Middle frontal gyrus (tissue), 1 donor: ENCODE data around the gene ELOVL3.
"Not testable (repeated sequence)": the region's sequence is repeated elsewhere in the genome, so short reads cannot be mapped to it uniquely, and the experiment has no call there.

Experiments
- DNase-seq: peaks from one replicate; pipeline ENCODE4 v3.0.0-alpha.2; 2015; ENCODE audit warnings: low spot score; ENCODE audit errors: extremely low spot score

ELOVL3 gene

DNA sequence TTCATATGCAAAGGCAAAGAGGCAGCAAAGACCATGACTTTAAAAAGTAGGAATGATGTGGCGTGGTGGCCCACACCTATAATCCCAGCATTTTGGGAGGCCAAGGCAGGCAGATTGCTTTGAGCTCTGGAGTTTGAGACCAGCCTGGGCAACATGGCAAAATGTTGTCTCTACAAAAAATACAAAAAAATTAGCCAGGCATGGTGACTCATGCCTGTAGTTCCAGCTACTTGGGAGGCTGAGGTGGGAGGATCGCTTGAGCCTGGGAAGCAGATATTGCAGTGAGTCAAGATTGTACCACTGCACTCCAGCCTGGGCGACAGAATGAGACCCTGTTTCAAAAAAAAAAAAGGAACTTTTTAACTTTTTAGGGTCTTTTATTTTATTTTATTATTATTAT lies 26.4 kb downstream of the ELOVL3 start:
- not testable (repeated sequence) for DNase-seq

DNA sequence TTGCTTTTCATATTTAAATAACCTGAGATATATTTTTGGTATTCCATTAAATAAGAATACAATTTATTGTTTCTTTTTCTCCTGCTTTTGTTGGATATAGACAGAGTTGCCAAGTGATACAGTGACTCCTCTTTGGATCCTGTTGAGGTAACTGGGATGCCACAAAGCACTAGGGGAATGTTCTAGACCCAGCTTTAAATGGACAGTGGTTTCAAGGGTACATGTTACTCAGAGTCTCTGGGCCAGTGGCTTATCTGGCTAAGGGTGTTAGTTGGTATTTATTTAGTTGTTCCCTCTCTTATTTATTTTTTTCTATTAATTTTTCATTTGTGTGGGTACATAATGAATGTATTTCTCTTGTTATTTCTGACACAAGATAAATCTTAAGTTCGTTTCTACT lies 28.3 kb downstream of the ELOVL3 start:
- DNase-seq, result no peak

DNA sequence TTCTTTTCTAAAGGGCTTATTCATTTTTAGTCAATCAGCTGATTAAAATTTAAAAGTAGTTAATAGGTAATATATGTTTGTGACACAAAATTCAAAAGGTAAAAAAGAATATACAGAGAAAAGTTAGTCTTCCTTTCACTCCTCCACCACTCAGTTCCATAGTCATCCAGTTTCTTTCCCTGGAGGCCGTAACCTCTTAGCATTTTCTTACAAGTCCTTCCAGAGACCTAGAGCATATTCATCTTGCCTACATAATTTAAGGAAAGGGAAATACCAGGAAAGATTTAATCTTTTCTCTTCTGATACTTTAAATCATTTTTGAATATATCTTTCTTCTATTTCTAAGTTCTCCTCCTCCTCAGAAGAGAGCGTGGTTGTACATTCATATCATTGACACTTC lies 29.3 kb downstream of the ELOVL3 start:
- no peak for DNase-seq

DNA sequence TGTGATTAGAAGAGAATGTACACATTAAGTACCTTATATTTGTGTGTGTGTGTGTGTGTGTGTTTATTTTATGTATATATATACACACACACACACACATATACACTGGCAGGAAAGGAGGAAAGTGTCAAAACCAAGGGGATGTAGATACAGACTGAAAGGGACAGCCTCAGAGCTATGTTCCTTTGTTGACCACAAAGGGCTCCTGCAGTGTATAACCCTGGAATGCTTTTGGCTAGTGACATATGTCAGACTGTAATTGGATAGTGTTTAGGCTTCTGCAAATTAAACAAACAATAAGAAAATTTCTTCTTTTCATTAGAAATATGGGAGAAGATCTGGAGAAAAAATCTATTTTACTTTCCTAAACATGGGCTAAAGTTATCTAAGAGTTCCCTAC lies 35.1 kb downstream of the ELOVL3 start:
- no peak for DNase-seq

DNA sequence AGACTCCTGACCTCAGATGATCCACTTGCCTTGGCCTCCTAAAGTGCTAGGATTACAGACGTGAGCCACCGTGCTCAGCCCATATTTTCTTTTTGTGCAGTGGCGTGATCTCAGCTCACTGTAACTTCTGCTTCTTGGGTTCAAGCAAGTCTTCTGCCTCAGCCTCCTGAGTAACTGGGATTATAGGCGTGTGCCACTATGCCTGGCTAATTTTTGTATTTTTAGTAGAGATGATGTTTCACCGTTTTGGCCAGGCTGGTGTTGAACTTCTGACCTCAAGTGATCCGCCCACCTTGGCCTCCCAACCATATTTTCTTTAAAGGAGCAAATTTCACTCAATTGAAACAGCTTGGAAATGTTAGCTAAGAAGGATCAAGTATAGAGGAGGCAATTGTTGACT lies 35.7 kb downstream of the ELOVL3 start:
- DNase-seq, result no peak

DNA sequence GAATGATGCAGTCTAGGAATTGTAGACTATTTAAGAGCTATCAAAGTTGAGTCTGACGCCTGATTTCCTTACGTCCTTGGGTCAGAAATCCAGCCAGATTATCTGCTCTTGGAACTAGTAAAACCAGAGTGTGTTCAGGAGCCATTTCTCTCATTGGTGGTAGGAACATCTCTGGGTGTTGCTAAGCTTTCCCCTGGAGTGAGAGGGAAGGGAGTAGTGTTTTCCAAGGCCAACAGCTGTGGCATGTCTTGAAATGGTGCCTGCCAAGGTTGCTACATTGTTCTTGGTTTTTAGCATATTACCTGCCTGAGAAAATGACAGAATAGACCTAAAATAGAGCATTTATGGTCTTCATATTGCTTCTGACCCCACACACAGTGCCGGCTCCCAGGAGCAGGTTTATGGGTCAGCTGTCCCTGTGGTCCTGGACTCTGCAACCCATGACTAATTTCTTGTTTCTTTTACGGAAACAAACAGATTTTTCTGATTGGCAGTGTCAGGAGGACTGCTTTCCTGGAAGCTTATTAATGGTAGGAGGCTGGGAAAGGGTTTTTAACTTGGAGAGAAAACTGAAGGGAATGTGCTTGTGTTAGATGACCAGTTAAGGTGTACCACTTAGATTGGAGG lies 36.8 kb downstream of the ELOVL3 start:
- no peak for DNase-seq

DNA sequence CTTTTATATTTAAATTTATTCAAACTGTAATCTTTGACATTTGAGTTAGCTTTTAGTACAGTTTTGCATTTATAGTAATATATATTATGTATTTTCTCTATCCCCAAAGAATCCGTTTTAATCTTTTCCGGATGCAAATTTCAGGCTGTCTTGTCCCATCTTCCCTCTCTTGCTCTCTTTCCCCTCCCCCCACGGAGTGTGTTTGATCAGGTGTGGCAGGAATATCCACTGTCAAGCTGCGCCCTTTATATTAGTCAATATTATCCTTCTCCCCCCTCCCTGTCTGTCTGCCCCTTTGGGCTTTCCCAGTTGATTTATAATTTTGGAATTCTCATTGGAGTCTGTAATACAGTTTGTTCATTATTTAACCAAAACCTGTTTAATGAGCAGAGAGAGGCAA lies 38.3 kb downstream of the ELOVL3 start:
- no peak for DNase-seq

DNA sequence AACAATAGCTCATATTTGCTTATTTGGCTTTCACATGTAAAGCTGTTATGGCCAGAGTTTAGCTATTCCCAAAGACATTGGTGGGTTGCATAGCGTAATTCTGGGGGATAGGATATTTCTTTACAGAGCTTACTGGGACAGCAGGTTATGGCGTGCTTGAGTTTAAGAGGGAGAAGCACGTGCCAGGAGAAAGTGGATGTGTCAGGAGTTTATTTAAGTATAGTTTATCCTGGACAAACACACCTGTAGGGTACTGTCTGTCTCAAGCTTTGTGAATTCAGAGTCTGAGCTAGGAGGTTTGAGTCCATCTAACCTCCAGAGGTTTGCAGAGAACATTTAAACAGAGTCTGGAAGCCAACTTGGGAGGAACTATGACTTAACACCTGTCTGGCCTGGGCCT lies 40.6 kb downstream of the ELOVL3 start:
- DNase-seq, result no peak

DNA sequence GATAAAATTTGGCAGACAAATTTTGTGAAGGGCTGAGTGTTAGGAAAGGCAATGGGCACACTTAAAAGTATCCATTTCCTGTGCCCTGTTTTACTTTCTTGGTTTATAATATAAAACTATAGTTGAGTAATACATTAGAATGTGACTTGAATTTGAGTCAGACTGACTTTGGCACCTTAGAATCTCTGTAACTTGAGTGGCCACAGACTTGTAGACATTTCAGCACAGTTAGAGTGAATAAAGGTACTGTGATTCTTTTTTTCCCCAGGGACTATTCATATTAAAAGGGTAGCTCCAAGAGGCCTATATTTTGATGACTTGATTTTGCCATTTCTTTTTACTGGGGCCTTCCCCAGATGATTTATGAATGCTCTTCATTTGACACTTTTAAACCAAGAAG lies 41.6 kb downstream of the ELOVL3 start:
- no peak for DNase-seq

DNA sequence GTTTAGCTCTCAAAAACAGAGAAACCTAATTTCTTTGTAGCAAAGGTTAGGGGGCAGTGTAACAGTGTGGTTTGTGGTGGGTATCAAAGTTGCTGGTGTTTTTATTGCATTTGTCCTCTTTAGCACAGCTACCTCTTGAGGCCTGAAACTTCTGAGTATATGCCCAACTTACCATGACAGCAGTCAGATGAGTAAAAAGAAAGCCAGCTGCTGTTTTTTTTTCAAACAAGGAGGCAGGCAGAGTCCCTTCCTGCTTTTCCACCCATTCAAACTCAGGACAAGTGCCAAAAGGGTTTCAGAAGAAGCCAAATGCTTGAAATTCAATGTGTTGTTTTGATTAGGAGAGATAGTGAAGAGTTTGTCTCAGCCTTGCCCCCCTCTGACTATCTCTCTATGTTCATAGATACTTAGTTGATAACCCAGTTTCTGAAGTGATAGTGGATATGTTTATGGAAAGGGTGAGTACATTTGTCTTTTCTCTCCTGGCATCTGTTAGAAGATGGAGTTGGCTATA lies 42.3 kb downstream of the ELOVL3 start:
- no peak for DNase-seq

DNA sequence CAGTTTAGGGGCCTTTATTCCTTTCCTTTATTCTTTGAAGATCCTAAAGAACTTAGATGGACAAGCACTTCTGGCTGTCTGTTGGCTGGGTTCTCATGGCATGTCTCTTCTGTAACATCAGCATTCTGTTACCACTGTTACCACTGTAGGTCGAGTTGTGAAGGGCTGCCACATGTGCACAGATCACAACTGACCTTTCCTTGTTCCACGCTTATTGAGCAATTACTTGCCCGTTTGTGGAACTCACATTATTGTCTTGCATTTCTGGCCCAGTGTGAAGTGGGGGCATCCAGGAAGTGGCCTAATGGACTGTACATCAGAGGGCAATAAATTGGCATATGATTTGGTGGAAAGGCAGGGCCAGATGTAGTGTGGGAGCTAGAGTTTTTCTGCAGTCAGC lies 42.9 kb downstream of the ELOVL3 start:
- DNase-seq, result no peak

DNA sequence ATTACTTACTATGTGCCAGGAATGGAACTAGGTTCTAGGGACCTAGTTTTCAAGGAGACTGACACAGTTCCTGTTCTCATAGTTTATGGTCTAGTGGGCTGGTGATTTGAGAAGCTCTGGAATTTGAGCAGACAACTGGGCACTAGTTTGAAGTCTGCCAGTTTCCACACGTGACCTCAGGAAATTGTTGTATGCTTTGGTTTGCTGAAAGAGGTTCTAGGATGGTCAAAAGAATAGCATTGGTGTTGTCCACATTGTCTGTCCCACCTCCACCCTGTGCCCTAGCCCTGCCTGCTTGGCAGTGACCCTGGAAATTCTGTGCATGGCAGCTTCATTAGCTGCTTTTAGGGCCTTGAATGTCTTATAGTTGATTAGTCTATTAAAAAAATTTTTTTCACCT lies 48.0 kb downstream of the ELOVL3 start:
- no peak for DNase-seq

DNA sequence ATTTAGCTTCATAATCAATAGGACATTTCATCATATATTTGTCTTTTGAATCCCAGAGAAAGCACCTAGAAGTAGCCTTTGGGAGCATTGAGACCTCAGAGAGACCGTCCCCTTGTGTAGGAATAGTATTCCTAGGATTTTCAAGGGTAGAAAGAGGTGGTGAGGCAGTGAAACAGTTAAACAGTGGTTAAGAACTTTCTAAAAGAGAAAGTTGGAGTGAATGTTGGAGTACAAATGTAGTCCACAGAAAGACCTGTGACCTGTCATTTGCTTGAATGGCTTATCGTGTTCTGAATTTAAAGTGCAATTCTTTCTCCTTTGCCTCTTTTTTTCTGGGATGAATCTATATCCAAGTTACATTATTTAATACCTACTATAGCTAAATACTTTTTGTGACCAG lies 49.2 kb downstream of the ELOVL3 start:
- DNase-seq, result no peak

DNA sequence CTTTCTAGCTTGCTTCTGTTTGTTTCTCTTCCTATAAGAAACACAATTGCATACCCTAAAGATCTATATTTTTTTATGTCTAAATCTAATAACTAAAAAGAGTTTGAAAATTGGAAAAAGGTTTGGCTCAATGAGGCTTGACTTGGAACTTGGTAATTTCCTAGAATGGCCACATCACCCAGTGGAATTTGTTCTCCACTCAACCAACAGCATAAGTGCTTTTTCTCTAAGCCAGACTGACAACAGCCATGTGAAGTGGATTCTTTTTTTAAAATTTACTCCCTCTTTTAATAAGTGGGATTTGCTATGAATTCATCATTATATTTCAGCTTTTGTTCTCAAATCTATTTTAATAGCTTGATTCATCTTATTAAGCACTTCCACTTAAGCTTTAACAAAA lies 53.0 kb downstream of the ELOVL3 start:
- no peak for DNase-seq
